GM23338 (cell line): Measurements from ENCODE around the gene CAMTA1. TPM values are rescaled to one million over a fixed set of nuclear protein-coding genes. Genes with fewer than 3 reads are reported as not detected.

Source experiments
- ATAC-seq: fragments of 200-7000 bp; cut with Tn5 transposase; 3 replicates; pipeline ENCODE4 v1.9.1; 2020
- DNase-seq: peaks from one replicate; pipeline ENCODE4 v3.0.0-alpha.2; 2015; ENCODE audit warnings: low spot score
- H2AFZ ChIP-seq: fragments of 200-600 bp; sonication (generic); 2 replicates; pipeline ENCODE4 v1.8.0; 2016; ENCODE audit warnings: antibody characterized with exemption, mild to moderate bottlenecking, moderate library complexity
- H3F3A ChIP-seq: fragments of 200-600 bp; sonication (generic); replicated peaks from 2 replicates; pipeline ENCODE4 v1.8.0; 2017; ENCODE audit warnings: antibody characterized with exemption, mixed run types, low read depth
- H3K27ac ChIP-seq: fragments of 200-600 bp; sonication (generic); 2 replicates; pipeline ENCODE4 v1.6.1; 2016; ENCODE audit warnings: low read depth
- H3K27me3 ChIP-seq: fragments of 200-600 bp; sonication (generic); 2 replicates; pipeline ENCODE4 v1.8.0; 2016; ENCODE audit warnings: mild to moderate bottlenecking, mixed run types, moderate library complexity; ENCODE audit not compliant: insufficient read depth
- H3K36me3 ChIP-seq: fragments of 200-600 bp; sonication (generic); 2 replicates; pipeline ENCODE4 v1.8.0; 2016; ENCODE audit warnings: mild to moderate bottlenecking; ENCODE audit not compliant: insufficient read depth
- H3K4me1 ChIP-seq: fragments of 200-600 bp; sonication (generic); 2 replicates; pipeline ENCODE4 v1.8.0; 2016; ENCODE audit warnings: mild to moderate bottlenecking, moderate library complexity; ENCODE audit not compliant: insufficient read depth
- H3K4me2 ChIP-seq: fragments of 200-600 bp; sonication (generic); 2 replicates; pipeline ENCODE4 v1.7.1; 2017; ENCODE audit warnings: mixed run types
- H3K4me3 ChIP-seq: fragments of 200-600 bp; sonication (generic); 2 replicates; pipeline ENCODE4 v1.6.1; 2016; ENCODE audit warnings: mixed run types
- H3K79me2 ChIP-seq: fragments of 200-600 bp; sonication (generic); replicated peaks from 2 replicates; pipeline ENCODE4 v1.8.0; 2017; ENCODE audit warnings: mild to moderate bottlenecking; ENCODE audit not compliant: insufficient read depth
- H3K9me2 ChIP-seq: fragments of 200-600 bp; sonication (generic); 2 replicates; pipeline ENCODE4 v1.8.0; 2017; ENCODE audit not compliant: insufficient read depth
- H4K20me1 ChIP-seq: fragments of 200-600 bp; sonication (generic); replicated peaks from 2 replicates; pipeline ENCODE4 v1.8.0; 2017; ENCODE audit warnings: mild to moderate bottlenecking; ENCODE audit not compliant: insufficient read depth
- H3K27ac Mint-ChIP-seq: 2 replicates; pipeline ENCODE4 v1.8.0; 2020; ENCODE audit warnings: inconsistent platforms, mild to moderate bottlenecking, moderate library complexity, mixed read lengths
- H3K27me3 Mint-ChIP-seq: 3 replicates; pipeline ENCODE4 v1.8.0; 2022; ENCODE audit warnings: low read depth, mild to moderate bottlenecking, moderate library complexity, mixed read lengths, inconsistent platforms; ENCODE audit not compliant: insufficient read depth, poor library complexity
- H3K36me3 Mint-ChIP-seq: 3 replicates; pipeline ENCODE4 v1.8.0; 2021; ENCODE audit warnings: low read depth, mild to moderate bottlenecking, inconsistent platforms, moderate library complexity, mixed read lengths
- H3K4me1 Mint-ChIP-seq: 3 replicates; pipeline ENCODE4 v1.8.0; 2020; ENCODE audit warnings: mild to moderate bottlenecking, inconsistent platforms, mixed read lengths
- H3K4me3 Mint-ChIP-seq: 3 replicates; pipeline ENCODE4 v1.8.0; 2021; ENCODE audit warnings: moderate library complexity, mild to moderate bottlenecking, inconsistent platforms, mixed read lengths
- H3K9me3 Mint-ChIP-seq: 3 replicates; pipeline ENCODE4 v1.8.0; 2020; ENCODE audit warnings: moderate library complexity, mild to moderate bottlenecking, inconsistent platforms, mixed read lengths
- CREB1 ChIP-seq: fragments of 250-450 bp; sonication (Bioruptor Pico); IDR thresholded peaks from 2 replicates; pipeline ENCODE4 v1.5.0; 2020; ENCODE audit warnings: low read depth, mild to moderate bottlenecking, moderate library complexity
- CTCF ChIP-seq, 2 experiments: fragments of 200-600 bp in 1 of 2; sonication (generic) in 1 of 2; conservative IDR thresholded peaks; 2 replicates each; pipeline versions ENCODE4 v1.5.1 to v1.6.1; 2016 to 2017; ENCODE audit warnings: antibody characterized with exemption in 2 of 2, low read depth in 2 of 2, mild to moderate bottlenecking in 2 of 2, moderate library complexity in 1 of 2
- EZH2 ChIP-seq: fragments of 200-600 bp; sonication (generic); IDR thresholded peaks from one replicate; pipeline ENCODE4 v1.8.0; 2017; ENCODE audit warnings: antibody characterized with exemption, mild to moderate bottlenecking, low read depth; ENCODE audit not compliant: unreplicated experiment
- EZH2phosphoT487 ChIP-seq: fragments of 200-600 bp; sonication (generic); IDR thresholded peaks from one replicate; pipeline ENCODE4 v1.8.1; 2018; ENCODE audit warnings: antibody characterized with exemption; ENCODE audit not compliant: unreplicated experiment
- JUNB ChIP-seq: IDR thresholded peaks from one replicate; pipeline ENCODE4 v1.6.1; 2016; ENCODE audit warnings: antibody characterized with exemption; ENCODE audit not compliant: unreplicated experiment
- NANOG ChIP-seq: IDR thresholded peaks from 2 replicates; pipeline ENCODE4 v1.6.1; 2016; ENCODE audit warnings: antibody characterized with exemption, borderline replicate concordance
- POLR2AphosphoS5 ChIP-seq: IDR thresholded peaks from 2 replicates; pipeline ENCODE4 v1.6.1; 2016; ENCODE audit warnings: antibody characterized with exemption, low read depth
- ZNF331 ChIP-seq: fragments of 250-450 bp; sonication (Bioruptor Pico); IDR thresholded peaks from 2 replicates; pipeline ENCODE4 v1.5.0; 2020; ENCODE audit warnings: low read depth, mild to moderate bottlenecking, moderate library complexity
- ZNF462 ChIP-seq: fragments of 250-450 bp; sonication (Bioruptor Pico); IDR thresholded peaks from 2 replicates; pipeline ENCODE4 v1.5.0; 2020; ENCODE audit warnings: mild to moderate bottlenecking, moderate library complexity
- polyA plus RNA-seq: library from polyadenylated mRNA; unstranded; fragments of >200 nt; fragmentation: Nextera tagmentation; extraction: Ambion mirVana; gene quantifications from 2 replicates; pipeline ENCODE4 v1.2.1, GENCODE V29; 2016
- total RNA-seq: library from RNA; depleted of rRNA; stranded (reverse); fragments of >200 nt; shearing (Covaris generic); gene quantifications from 2 replicates; pipeline ENCODE4 v1.2.3, GENCODE V29; 2014
- TF ChIP-seq, protein P1 (sequence below): IDR thresholded peaks from 2 replicates; pipeline ENCODE4 v1.6.1; 2016; ENCODE audit warnings: antibody characterized with exemption

Gene CAMTA1
- total and polyA plus RNA-seq, 2 experiments from 2014 or later: 115 to 519 TPM

DNA sequence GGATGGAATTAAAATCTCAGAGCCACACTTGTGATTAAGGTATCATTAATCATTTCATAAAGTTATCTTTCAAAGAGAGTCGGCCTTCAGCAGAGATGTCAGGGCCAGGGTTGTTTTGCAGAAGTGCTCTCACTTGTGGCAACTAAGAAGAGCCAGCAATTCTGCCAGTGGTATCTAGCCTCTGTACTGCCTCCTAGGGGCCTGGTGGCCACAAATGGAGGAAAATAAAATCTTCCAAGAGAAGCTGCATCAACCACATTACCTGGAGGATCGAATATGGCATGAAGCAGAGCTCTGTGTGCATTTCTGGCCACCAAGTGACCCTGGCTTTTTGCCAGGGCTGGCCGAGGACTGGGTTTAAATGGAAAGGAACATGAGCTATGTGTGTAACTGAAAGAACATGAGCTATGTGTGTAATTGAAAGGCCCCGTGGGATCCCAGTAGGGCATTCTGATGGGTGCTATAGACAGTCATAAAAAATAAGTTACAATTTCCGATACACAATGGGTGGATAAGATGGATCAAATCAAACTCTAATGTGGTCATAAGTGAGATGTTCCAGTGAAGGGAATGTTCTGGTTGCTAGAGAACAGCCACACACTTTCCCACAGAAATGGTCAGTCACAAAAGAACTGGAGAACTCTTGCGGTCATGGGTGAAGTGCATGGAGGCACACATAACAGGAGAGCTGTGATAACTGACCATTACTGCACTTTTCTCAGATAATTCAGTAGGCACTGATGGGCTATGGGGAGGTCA, 335.8 kb downstream of the CAMTA1 start:
- H3K4me3 Mint-ChIP-seq: no peak overlapping the region
- no peaks in the 10 kb centered on the region for H3K79me2 ChIP-seq
- TF ChIP-seq CTCF (conservative IDR thresholded peaks at IDR 0.05; ENCODE audit: low read depth in 2 of 2) (peak; percentile 46 to 53), JUNB (no peak)
- H3K36me3 ChIP-seq: no peaks in the 10 kb centered on the region
- H3K4me3 ChIP-seq: no peak overlapping the region
- no peak overlapping the region for H3K27ac ChIP-seq
- H3K9me2 ChIP-seq: no peaks in the 10 kb centered on the region
- H3K4me1 Mint-ChIP-seq: peaks cover 15% of the 10 kb centered on the region; the same call in 2 of the 3 replicates
- H3K9me3 Mint-ChIP-seq: peaks cover 16% of the 10 kb centered on the region
- no peaks in the 10 kb centered on the region for H4K20me1 ChIP-seq
- H2AFZ ChIP-seq: no peak overlapping the region
- no peaks in the 10 kb centered on the region for H3K27me3 ChIP-seq
- no peak for ATAC-seq
- H3K27ac Mint-ChIP-seq: no peak overlapping the region
- H3K36me3 Mint-ChIP-seq: peaks cover 5% of the 10 kb centered on the region
- H3F3A ChIP-seq: no peaks in the 10 kb centered on the region
- H3K27me3 Mint-ChIP-seq: peaks cover 2% of the 10 kb centered on the region
- peaks cover 16% of the 10 kb centered on the region for H3K4me1 ChIP-seq
- peak; percentile 43 for DNase-seq
- no peak overlapping the region for H3K4me2 ChIP-seq

GRCh38 chr1:7121622-7121988, 336.4 kb downstream of the CAMTA1 start:
- Mint-ChIP-seq H3K27me3 (peaks cover 2% of the 10 kb centered on the region), H3K27ac (no peak overlapping the region), H3K4me1 (peaks cover 15% of the 10 kb centered on the region; the same call in 2 of the 3 replicates), H3K9me3 (peaks cover 10% of the 10 kb centered on the region), H3K4me3 (no peak overlapping the region), H3K36me3 (no peaks in the 10 kb centered on the region; the same call in 2 of the 3 replicates)
- H3K36me3 ChIP-seq: no peaks in the 10 kb centered on the region
- H3K4me2 ChIP-seq: no peak overlapping the region
- no peaks in the 10 kb centered on the region for H4K20me1 ChIP-seq
- H3K79me2 ChIP-seq: no peaks in the 10 kb centered on the region
- ATAC-seq: no peak
- H2AFZ ChIP-seq: no peak overlapping the region
- no peak overlapping the region for H3K27ac ChIP-seq
- no peaks in the 10 kb centered on the region for H3K27me3 ChIP-seq
- no peak overlapping the region for H3K4me3 ChIP-seq
- H3K4me1 ChIP-seq: peaks cover 16% of the 10 kb centered on the region
- H3K9me2 ChIP-seq: no peaks in the 10 kb centered on the region
- H3F3A ChIP-seq: no peaks in the 10 kb centered on the region
- no peak for DNase-seq
- TF ChIP-seq ZNF462 (CRISPR knock-in tag): no peak
- TF ChIP-seq EZH2phosphoT487: no peak
- TF ChIP-seq, protein P1, sequence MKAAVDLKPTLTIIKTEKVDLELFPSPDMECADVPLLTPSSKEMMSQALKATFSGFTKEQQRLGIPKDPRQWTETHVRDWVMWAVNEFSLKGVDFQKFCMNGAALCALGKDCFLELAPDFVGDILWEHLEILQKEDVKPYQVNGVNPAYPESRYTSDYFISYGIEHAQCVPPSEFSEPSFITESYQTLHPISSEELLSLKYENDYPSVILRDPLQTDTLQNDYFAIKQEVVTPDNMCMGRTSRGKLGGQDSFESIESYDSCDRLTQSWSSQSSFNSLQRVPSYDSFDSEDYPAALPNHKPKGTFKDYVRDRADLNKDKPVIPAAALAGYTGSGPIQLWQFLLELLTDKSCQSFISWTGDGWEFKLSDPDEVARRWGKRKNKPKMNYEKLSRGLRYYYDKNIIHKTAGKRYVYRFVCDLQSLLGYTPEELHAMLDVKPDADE: no peak
- no peak for TF ChIP-seq CREB1 (CRISPR knock-in tag)
- TF ChIP-seq POLR2AphosphoS5: no peak
- TF ChIP-seq JUNB: no peak
- TF ChIP-seq NANOG: no peak
- no peak for TF ChIP-seq ZNF331 (CRISPR knock-in tag)
- no peak for TF ChIP-seq EZH2
